ENCODE data around the gene FAM111B. TPM values are rescaled to one million over a fixed set of nuclear protein-coding genes. Genes with fewer than 3 reads are reported as not detected.

Gene FAM111B
- total and polyA plus RNA-seq, 11 donors: 0.18 to 4.8 (median 0.41) TPM; not detected in 4

DNA sequence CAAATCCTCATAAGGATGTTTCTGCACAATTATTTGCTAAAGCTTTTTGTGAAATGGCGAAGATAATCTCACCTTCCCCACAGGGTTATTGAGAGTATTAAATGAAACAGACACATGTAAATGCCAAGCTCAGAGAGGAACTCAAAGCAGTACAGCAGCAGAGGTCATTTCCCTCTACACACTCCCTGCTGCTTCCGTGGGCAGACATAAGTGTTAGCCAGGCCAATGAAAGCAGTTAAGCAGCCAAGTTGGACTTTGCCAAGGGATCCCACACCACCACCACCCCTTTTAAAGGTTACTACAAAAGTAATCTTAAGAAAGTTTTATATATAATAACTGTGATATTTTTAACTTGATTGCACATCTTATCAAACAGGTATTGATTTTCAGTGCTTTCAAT lies 31.6 kb downstream of the FAM111B start:
- Histone ChIP-seq H3K4me1 (peaks cover 0 to 27% (median 4%) of the 10 kb centered on the region in 12 donors), H3K9me3 (no peaks in the 10 kb centered on the region), H3K36me3 (peaks cover 0 to 32% (median 6%) of the 10 kb centered on the region in 9 donors), H3K27ac (no peak overlapping the region), H3K4me3 (no peak overlapping the region), H3K27me3 (no peaks in the 10 kb centered on the region)
- intact Hi-C loops (cut with DNase I): loop anchor here in 7 of 10 donors (5.0 to 10.0 kb wide), 6 partner anchors 36 to 484 kb away; no protein-coding TSS in a partner anchor
- no peak for TF ChIP-seq POLR2A (IDR thresholded peaks at IDR 0.05)
- TF ChIP-seq, protein P1, sequence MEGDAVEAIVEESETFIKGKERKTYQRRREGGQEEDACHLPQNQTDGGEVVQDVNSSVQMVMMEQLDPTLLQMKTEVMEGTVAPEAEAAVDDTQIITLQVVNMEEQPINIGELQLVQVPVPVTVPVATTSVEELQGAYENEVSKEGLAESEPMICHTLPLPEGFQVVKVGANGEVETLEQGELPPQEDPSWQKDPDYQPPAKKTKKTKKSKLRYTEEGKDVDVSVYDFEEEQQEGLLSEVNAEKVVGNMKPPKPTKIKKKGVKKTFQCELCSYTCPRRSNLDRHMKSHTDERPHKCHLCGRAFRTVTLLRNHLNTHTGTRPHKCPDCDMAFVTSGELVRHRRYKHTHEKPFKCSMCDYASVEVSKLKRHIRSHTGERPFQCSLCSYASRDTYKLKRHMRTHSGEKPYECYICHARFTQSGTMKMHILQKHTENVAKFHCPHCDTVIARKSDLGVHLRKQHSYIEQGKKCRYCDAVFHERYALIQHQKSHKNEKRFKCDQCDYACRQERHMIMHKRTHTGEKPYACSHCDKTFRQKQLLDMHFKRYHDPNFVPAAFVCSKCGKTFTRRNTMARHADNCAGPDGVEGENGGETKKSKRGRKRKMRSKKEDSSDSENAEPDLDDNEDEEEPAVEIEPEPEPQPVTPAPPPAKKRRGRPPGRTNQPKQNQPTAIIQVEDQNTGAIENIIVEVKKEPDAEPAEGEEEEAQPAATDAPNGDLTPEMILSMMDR (IDR thresholded peaks at IDR 0.05): no peak
- 50 to 62% (median 60%) methylated on average over 2 of the region's 2 CpGs for WGBS, 4 donors
- ATAC-seq: no peak
- no peak for DNase-seq

DNA sequence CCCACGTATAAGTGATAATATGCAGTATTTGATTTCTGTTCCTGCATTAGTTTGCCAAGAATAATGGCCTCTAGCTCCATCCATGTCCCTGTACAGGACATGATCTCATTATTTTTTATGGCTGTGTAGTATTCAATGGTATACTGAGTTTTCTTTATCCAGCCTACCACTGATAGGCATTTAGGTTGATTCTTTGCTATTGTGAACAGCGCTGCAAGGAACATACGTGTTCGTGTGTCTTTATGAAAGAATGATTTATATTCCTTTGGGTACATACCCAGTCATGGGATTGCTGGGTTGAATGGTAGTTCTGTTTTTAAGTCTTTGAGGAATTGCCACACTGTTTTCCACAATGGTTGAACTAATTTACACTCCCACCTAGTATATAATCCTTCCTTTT lies 34.2 kb downstream of the FAM111B start:
- H3K4me3 ChIP-seq: peak overlapping the region in 1 of 12 donors; percentile 90
- 88 to 93% (median 93%) methylated on average over 4 of the region's 4 CpGs for WGBS, 4 donors
- H3K27ac ChIP-seq: no peak overlapping the region
- no peaks in the 10 kb centered on the region for H3K27me3 ChIP-seq
- no peak for ATAC-seq
- intact Hi-C loops (cut with DNase I): loop anchor here in 2 of 10 donors (5.0 to 10.0 kb wide), 2 partner anchors 524 to 564 kb away; partner anchors contain the start of genes LPXN (in 1 of the 2), PATL1 (in 1 of the 2) and ZFP91 (in 1 of the 2)
- no peaks in the 10 kb centered on the region for H3K9me3 ChIP-seq
- DNase-seq: no peak
- H3K36me3 ChIP-seq: peaks cover 0 to 15% (median 1%) of the 10 kb centered on the region in 9 donors
- peaks cover 0 to 46% (median 19%) of the 10 kb centered on the region in 12 donors for H3K4me1 ChIP-seq
- TF ChIP-seq POLR2A (IDR thresholded peaks at IDR 0.05): no peak
- TF ChIP-seq, protein P1 (IDR thresholded peaks at IDR 0.05): no peak

DNA sequence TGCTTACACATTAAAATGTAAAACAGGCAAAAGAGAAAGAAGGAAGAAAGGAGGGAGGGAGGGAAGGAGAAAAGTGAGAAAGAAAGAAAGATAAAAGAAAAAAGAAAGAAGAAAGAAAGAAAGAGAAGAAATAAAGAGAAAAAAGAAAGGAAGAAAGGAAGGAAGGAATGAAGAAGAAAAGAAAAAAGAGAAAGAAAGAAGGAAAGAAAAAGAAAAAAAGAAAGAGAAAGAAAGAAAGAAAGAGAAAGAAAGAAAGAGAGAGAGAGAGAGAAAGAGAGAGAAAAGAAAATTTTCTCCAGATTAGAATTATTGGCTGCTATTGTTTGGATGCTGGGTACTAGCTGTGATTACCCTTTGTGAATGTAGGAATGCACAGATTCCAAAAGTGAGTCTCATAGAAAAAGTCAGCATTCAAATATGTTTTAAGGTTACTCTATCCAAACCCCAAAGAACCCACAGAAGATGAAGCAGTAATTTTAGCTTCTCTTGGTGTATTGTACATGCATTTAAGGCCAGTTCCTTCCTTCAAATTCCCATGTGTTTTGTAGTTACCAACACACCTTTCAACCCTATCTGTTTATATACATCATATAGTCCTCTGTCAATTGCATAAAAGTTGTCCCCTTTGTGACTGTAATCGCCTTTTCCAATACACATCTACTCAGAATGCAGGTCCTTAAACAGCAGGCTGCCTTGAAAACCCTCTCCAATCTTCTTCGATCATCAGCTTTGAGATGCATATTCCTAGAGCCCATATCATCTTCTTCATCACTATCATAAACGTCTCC lies 34.8 kb downstream of the FAM111B start:
- Histone ChIP-seq H3K27ac (peak overlapping the region in 11 of 12 donors; percentile 78 to 97 (median 89)), H3K4me3 (peak overlapping the region; percentile 45 to 90 (median 76)), H3K9me3 (no peaks in the 10 kb centered on the region), H3K36me3 (peaks cover 0 to 16% (median 5%) of the 10 kb centered on the region in 9 donors), H3K27me3 (no peaks in the 10 kb centered on the region), H3K4me1 (peaks cover 0 to 52% (median 19%) of the 10 kb centered on the region in 12 donors)
- WGBS, 4 donors: 7 to 11% (median 8%) methylated on average over 3 of the region's 3 CpGs
- no peak for DNase-seq
- no peak for ATAC-seq
- TF ChIP-seq, protein P1 (IDR thresholded peaks at IDR 0.05): no peak
- no peak for TF ChIP-seq POLR2A (IDR thresholded peaks at IDR 0.05)
- intact Hi-C loops (cut with DNase I): loop anchor here in 2 of 10 donors (5.0 to 10.0 kb wide), 2 partner anchors 523 to 565 kb away; partner anchors contain the start of genes LPXN (in 1 of the 2), PATL1 (in 1 of the 2) and ZFP91 (in 1 of the 2)
